ENCODE results near the gene ZC3H8. TPM values are rescaled to one million over a fixed set of nuclear protein-coding genes. Genes with fewer than 3 reads are reported as not detected.

The ZC3H8 gene
- total and polyA plus RNA-seq, 2 donors (not counting 3 experiments of a cell fraction or from before 2014, with no cell fraction given), result 0.95 to 7.1 TPM

GRCh38 chr2:112301171-112301584 is 46.3 kb upstream of the ZC3H8 start:
- TF ChIP-seq CTCF (IDR thresholded peaks at IDR 0.05; ENCODE audit: extremely low read depth in 1 of 2, insufficient read depth in 1 of 2, low read depth in 1 of 2, low read length in 2 of 2), result no peak
- TF ChIP-seq GATA2 (IDR thresholded peaks at IDR 0.05; ENCODE audit: insufficient read depth, insufficient read length, low read depth, low read length), result peak; percentile 83
- TF ChIP-seq EZH2 (IDR thresholded peaks at IDR 0.05; ENCODE audit: borderline replicate concordance, low read depth, low read length, severe bottlenecking), result no peak
- peak; percentile 48 for TF ChIP-seq POLR2A (IDR thresholded peaks at IDR 0.05; ENCODE audit: low read depth, low read length)
- peak; percentile 48 for TF ChIP-seq JUN (IDR thresholded peaks at IDR 0.05; ENCODE audit: borderline replicate concordance, insufficient read depth, insufficient read length, low read depth)
- TF ChIP-seq POLR2AphosphoS5 (IDR thresholded peaks at IDR 0.05; ENCODE audit: insufficient read depth, low read depth, low read length), result peak; percentile 19
- FAIRE-seq (peak; percentile 76), DNase-seq (ENCODE audit: low read depth, low spot score) (peak; percentile 85)
- Histone ChIP-seq H3K4me3 (replicated peaks in 1 of 3; ENCODE audit: insufficient read depth in 1 of 3, low read depth in 1 of 3, low read length in 3 of 3) (no peak overlapping the region), H2AFZ (ENCODE audit: low read depth, low read length) (peak overlapping the region; percentile 73), H3K27ac (ENCODE audit: insufficient read depth, low read depth, low read length) (peak overlapping the region; percentile 73), H4K20me1 (replicated peaks; ENCODE audit: control insufficient read depth, extremely low read depth, insufficient read depth, low read length) (no peaks in the 10 kb centered on the region), H3K4me1 (ENCODE audit: control insufficient read depth, extremely low read depth, insufficient read depth, low read length) (peaks cover 28% of the 10 kb centered on the region), H3K9me1 (replicated peaks; ENCODE audit: control insufficient read depth, extremely low read depth, insufficient read depth, low read length) (no peaks in the 10 kb centered on the region), H3K27me3 (ENCODE audit: control insufficient read depth in 2 of 2, insufficient read depth in 2 of 2, low read length in 2 of 2) (no peaks in the 10 kb centered on the region), H3K9me3 (replicated peaks; ENCODE audit: control insufficient read depth, insufficient read depth, low read length) (no peaks in the 10 kb centered on the region), H3K79me2 (ENCODE audit: control insufficient read depth, insufficient read depth, low read length) (no peaks in the 10 kb centered on the region), H3K36me3 (ENCODE audit: control insufficient read depth in 2 of 2, extremely low read depth in 1 of 2, insufficient read depth in 2 of 2, low read length in 2 of 2) (no peaks in the 10 kb centered on the region), H3K9ac (replicated peaks; ENCODE audit: extremely low read depth, insufficient read depth, low read length) (peak overlapping the region; percentile 6), H3K4me2 (ENCODE audit: insufficient read depth, low read length) (peak overlapping the region; percentile 61)
- intact Hi-C loops (cut with micrococcal nuclease), result loop anchor here (2.0 kb wide), 1 partner anchor 24 kb away; no protein-coding TSS in a partner anchor
- dilution Hi-C loops (cut with MboI; ENCODE audit: extremely low pct_ligation_motif_present, low sequenced_read_pairs), result no loop called here
- BruUV-seq (replicated peaks), result no TSS peak
- ChIA-PET POLR2A (no interaction called here), CTCF (interaction anchor here (1.3 to 2.9 kb wide), 4 partner anchors 8 to 41 kb away, joined by 5 to 12 read pairs (median 8); no protein-coding TSS in a partner anchor)
